ENCODE data around the gene RBM25.
"Not testable (repeated sequence)": the region's sequence is repeated elsewhere in the genome, so short reads cannot be mapped to it uniquely, and the experiment has no call there.

The RBM25 gene
- 212 to 274 (median 217) reads per million in 4 experiments for total RNA-seq

DNA sequence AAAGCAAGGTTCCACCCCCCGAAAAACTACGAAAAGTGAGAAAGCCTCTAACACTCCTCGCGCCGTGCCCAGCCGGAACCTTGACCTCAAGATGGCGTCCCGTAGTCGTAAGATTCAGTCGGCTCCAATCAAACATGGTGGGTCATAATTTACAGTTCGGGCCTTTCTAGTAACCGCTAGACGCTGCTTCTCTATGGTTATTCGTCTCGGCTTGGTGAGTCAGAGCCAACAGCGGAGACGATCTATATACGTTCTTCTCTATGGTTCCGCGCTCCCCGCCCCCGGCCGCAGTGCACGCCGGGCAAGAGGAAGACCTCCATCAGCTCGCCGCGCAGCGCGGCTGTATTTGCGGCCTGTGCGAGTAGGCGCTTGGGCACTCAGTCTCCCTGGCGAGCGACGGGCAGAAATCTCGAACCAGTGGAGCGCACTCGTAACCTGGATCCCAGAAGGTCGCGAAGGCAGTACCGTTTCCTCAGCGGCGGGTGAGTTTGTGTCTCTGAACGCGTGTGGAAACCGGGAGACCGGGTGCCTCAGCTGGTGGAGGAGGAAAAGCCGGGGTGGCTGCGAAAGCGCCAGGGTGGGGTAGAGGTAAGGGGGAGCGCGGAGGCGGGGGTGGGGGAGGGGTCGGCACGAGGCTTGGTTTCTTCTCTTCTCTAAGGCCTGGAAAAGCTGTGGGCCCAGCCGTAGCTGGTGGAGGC is at the start of gene RBM25:
RBM25 (plus strand) TSS at position 311 of the 698 bp plus-strand sequence. CDS start 13,108 bp downstream, outside the sequence.
- DNase-seq = peak; percentile 86

DNA sequence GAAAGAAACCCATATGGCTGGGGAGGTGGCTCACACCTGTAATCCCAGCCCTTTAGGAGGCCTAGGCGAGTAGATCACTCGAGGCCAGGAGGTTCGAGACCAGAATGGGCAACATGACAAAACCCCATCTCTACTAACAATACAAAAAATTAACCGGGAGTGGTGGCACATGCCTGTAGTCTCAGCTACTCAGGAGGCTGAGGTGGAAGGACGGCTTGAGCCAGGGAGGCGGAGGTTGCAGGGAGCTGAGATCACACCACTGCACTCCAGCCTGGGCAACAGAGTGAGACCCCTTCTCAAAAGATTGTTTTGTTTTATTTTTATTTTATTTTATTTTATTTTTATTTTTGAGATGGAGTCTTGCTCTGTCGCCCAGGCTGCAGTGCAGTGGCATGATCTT is 47.1 kb upstream of the RBM25 start:
- DNase-seq = not testable (repeated sequence)

DNA sequence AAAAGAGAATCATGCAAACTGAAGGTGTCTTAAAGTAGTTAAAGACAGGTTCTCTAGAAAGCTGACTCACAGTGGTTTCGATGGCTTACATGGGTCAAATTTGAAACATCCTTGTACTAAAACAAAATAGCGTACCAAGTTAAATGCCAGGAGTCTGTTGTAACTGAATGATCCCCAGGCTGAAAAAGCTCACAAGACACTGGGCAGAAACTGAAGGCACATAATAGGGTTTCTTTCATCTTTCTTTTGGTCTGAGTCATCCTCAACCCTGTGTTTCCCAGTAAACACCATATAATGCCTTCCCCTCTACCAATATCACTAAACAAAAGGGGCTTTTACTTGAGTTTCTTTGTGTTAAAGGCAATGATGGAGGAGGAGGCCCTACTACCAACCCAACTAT is 44.2 kb upstream of the RBM25 start:
- DNase-seq = no peak

DNA sequence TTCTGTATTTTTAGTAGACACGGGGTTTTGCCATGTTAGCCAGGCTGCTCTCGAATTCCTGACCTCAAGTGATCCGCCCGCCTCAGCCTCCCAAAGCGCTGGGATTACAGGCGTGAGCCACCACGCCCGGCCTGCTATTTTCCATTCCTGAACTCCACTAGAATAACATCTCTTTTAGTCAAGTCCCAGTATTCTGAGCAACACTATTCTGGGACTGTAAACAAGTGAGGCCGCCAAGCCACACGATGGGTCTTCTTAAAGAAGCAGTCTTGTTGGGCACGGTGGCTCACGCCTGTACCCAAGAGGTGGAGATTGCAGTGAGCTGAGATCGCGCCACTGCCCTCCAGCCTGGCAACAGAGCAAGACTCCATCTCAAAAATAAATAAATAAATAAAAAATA is 42.8 kb upstream of the RBM25 start:
- not testable (repeated sequence) for DNase-seq

DNA sequence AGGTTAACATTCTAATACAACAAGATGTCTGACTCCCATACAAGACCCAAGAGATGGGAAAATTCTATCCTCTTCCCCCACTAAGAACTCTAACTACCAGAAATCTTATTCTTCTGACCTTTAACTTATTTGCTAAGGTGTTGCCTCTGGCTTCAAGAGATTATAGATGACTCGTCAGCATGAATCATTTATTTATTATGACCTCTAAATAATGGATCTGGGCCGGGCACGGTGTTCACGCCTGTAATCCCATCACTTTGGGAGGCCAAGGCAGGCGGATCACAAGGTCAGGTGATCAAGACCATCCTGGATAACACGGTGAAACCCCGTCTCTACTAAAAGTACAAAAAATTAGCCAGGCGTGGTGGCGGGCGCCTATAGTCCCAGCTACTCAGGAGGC is 42.3 kb upstream of the RBM25 start:
- DNase-seq = not testable (repeated sequence)

DNA sequence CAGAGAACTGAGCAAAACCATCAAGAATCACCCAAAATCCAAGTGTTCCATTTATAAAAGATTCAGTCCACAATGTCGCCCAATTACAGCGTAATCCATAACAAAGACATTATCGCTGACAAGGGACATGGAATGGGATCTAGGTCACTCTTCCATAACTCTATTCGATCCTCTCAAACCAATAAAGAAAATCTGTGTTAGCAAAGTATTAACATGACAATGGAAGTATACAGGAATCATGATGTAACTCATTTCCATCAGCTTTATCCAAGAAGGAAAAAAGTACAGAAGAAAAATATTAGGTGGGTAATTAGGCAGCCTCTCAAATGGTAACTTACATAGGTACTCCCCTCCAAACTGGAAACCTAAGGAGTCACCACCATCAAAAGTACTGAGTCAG is 36.3 kb upstream of the RBM25 start:
- no peak for DNase-seq

DNA sequence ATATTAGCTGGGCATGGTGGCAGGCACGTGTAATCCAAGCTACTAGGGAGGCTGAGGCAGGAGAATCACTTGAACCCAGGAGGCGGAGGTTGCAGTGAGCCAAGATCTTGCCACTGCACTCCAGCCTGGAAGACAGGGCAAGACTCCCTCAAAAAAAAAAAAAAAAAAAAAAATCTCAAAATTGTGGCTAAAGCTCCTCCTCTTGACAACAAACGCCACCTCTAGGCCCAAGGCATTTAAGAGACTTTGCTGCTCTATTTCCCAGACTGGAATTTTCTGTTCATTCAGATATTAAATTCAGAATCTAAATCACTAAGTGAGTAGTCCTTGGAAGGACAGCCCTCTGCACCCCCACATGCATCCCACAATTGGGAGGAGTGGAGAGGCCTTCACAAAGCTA is 32.8 kb upstream of the RBM25 start:
- DNase-seq = no peak

DNA sequence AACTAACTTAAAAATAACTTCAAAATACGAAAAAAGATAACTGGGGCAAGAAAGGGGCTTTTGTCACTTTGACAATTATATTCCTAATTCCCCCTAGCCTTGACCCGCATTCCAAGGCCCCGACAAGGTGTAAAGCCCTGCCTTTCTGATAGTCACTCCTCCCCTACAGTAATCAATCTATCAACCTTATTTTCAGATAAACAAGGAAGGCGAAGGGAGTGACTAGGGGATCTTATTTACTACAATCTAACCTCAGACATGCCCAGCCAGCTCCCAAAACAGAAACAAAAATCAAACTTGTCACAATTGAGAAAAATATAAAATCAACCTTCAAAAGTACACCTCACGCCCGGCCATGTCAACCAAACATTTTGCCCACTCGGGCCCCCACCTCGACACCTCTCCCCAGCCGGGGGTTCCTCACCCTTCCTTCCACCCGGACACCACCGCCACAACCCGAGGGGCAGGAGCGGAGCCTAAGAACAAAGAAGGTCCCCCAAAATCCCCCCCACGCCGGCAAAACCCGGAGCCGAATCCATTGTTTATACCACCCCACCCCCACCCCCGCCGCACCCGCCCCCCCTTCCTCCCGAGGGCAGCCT is 32.0 kb upstream of the RBM25 start:
- DNase-seq = no peak

DNA sequence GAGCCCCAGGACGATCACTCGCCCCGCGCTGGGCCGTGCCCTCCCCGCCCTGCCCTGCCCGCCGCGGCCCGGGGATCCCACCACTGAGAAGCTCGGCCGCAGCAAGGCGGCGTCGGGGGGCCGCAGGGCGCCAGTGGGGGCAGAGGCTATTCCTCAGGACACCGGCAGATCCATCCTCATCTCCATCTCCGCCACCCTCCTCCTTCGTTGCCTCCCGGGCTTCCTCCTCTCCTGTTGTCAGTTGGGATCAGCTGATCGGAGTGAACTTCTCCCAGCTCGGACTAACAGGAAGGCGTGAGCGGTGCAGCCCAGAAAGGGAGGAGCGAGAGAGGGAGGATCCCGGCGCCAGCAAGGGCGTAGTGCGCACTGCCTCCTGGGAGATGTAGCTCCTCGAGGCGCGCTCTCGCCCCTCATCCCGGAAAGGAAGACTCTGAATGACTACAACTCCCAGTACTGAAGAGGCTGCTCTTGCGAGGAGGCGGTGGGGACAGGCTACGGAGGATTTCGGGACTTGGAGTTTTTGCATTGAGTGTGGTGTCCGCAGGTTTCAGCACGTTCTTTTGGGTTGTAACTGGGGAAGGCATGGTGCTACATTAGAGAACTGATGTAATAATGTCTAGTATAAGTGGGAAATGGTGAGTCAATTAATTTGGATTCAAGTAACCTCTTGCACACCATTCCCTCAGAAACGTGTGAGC is 31.3 kb upstream of the RBM25 start, which contains the start of gene ZFYVE1:
ZFYVE1 (minus strand) TSS at position 262 of the 698 bp plus-strand sequence. CDS start 2,598 bp downstream, outside the sequence.
- peak; percentile 79 for DNase-seq

DNA sequence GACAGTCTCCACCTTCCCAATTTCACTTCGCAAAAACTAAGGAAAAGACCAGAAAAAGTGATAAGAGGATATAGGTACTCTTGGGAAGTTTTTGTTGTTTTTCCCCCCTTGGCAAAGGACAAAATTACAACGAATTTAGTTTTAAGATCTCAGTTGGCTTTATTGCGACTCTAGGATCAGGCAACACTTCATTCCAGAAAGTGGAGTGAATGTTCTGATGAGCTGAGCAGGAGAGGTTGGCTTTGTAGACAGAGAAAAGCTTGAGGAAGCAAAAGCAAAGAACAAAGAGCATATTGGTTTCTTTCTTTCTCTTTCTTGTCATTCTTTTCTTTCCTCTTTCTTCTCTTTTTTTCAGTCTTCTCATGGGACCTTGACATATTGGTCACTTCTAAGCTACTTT is 30.8 kb upstream of the RBM25 start:
- DNase-seq = no peak

DNA sequence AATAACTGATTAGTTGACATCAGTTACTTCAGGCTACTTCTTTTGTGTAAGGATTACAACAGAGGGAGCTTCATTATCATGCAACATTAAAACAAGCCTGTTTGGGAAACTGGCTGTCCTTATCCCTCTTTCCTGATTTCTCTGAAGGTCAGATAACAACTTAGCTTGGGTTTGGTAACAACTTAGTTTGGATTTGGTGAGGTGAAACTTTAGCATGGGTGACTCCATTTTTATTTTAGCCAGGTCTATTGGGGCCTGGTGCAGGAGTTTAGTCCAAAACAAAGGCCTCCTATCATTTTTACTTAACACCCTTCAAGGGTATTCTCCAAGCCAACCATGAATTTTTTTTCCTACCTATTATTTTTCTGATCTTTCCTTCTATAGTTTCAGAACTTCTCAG is 30.4 kb upstream of the RBM25 start:
- DNase-seq = no peak

DNA sequence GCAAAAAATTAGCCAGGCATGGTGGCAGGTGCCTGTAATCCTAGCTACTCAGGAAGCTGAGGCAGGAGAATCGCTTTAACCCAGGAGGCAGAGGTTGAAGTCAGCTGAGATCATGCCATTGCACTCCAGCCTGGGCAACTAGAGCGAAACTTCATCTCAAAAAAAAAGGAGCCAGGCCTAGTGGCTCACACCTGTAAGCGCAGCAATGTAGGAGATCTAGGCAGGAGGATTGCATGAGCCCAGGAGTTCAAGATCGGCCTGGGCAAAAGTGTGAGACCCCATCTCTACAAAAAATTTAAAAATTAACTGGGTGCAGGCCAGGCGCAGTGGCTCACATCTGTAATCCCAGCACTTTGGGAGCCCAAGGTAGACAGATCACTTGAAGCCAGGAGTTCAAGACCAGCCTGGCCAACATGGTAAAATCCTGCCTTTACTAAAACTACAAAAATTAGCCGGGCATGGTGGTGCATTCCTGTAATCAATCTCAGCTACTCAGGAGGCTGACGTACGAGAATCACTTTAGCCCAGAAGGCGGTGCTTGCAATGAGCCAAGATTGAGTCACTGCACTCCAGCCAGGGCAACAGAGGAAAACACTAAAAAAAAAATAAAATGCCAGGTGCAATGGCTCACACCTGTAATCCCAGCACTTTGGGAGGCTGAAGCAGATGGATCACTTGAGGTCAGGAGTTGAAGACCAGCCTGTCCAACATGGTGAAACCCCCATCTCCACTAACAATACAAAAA is 21.5 kb upstream of the RBM25 start:
- not testable (repeated sequence) for DNase-seq

DNA sequence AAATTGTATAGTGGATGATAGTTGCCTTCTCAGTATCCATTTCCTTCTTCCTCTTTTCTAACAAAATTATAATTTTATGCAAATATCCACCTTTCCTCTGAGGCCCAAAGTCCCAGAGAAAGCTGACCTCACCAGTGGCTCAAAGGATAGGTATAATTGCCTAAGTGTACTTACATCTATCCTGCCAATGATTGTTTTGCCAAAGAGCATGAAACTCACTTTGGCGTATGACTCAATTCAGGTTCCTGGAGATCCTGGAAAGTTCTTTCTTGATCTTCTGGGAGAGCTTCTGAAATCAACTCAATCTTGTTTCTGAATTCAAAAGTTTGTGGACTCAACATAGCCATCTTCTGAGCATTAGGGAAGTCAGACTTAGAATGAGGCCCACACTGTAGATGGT is 10.5 kb upstream of the RBM25 start:
- DNase-seq = no peak

DNA sequence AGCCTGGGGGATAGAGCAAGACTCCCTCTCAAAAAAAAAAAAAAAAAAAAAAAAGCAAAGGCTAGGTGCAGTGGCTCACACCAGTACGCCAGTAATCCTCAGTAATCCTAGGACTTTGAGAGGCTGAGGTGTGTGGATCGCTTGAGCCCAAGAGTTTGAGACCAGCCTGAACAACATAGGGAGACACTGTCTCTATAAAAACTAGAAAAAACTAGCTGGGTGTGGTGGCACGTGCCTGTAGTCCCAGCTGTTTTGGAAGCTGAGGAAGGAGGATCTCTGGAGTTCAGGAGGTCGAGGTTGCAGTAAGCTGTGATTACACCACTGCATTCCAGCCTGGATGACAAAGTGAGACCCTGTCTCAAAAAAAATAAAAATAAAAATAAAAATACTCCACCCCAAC is 8.9 kb upstream of the RBM25 start:
- DNase-seq = no peak

DNA sequence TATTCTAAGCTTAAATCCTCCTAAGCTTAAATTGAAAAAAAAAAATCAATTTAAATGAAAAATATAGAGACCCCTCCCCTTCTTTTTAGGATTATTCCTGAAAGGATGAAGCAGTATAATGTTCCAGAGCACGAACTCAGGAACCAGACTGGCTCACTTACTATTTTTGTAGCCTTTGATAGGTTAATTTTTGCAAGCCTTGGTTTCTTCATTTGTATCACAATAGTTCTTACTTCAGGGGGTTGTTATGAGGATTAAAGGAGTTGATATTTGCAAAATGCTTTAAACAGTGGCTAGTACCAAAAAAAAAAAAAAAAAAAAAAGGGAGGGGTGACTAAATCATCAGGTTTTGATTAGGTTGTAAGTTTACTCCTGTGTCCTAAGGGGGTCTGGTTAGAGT is 3.1 kb upstream of the RBM25 start:
- DNase-seq = no peak

DNA sequence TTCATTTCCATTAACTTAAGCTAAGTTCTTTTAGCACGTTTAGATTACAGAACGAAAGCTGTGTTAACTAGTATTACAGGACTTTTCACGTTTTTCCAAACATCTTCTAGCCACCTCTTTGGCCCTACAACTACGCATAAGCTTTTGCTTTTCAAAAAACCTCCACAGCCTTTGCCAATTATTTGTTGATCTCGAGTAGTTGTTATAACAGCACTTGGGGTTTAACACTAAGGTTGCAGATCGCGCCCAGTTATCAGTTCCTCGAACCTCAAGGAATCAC is 450 bp upstream of the RBM25 start:
- no peak for DNase-seq

DNA sequence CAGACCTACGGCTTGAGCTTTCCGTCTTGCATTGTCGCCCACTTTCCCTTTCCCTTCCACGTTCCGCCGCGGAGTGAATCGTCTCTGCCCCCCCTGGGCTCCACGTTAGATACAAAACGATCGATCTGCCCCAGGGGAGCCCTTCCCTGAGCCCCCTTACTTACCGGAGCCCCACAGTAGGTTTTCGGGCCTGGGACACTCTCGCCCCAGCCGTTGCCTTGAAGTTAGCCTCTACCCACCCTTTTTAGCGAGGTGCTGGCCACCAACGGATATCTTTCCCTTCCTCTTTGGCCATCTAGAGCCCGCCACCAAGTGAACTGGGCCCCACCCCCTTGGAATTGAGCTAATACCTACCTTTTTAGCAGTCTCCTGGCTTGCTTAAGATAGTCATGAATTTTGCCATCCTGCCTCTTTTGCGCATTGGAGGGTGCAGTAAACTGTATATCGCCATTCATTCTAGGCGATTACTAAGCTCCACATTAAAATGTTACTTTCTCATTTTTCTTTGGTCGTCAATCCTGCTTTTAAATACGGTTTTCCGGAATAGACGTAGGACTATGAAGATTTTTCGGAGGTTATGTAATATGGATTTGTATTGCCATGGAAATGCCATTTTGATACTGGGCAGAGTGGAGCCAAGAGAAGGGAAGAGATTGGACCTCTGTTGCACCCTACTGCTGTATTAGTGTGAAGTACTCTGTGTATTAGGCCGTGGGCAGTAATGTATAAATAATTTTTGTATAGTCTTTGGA is 764 bp downstream of the RBM25 start:
- no peak for DNase-seq

DNA sequence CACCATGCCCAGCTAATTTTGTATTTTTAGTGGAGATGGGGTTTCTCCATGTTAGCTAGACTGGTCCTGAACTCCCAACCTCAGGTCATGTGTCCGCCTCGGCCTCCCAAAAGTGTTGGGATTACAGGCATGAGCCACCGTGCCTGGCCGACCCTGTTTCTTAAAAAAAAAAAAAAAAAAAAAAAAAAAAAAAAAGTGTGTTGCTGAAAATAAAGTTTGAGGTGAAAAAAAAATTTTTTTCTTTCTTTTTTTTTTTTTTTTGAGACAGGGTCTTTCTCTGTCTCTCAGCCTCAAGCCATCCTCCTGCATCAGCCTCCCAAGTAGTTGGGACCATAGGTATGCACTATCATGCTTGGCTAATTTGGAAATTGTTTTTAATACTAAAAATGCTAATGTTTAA is 11.3 kb downstream of the RBM25 start:
- no peak for DNase-seq

DNA sequence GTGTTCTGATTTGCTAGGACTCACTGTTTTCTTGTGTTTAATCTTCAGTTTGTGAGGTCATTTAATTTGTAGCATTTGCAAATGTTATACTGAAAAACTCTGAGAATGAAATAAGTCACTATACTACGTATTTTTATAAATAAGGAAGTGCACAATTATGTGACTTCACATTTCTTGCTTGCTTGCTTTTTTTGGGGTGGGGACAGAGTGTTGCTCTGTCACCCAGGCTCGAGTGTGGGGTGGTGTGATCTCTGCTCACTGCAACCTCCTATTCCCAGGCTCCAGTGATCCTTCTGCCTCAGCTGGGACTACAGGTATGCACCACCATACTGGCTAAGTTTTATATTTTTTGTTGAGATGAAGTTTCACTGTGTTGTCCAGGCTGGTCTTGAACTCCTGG is 32.7 kb downstream of the RBM25 start:
- DNase-seq = no peak

DNA sequence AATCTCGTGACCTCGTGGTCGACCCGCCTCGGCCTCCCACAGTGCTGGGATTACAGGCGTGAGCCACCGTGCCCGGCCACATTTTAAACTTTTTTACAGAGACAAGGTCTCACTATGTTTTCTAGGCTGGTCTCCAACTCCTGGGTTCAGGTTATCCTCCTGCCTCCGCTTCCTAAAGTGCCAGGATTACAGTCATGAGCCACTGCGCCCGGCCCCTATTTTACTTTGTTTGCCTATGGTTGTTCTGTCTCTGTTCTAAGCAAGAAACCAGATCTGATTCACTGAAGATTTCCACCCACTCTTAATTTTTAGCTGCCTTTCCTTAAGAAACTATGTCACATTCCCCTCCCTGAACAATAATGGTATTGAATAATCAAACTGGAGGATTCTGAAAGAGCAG is 39.1 kb downstream of the RBM25 start:
- no peak for DNase-seq

DNA sequence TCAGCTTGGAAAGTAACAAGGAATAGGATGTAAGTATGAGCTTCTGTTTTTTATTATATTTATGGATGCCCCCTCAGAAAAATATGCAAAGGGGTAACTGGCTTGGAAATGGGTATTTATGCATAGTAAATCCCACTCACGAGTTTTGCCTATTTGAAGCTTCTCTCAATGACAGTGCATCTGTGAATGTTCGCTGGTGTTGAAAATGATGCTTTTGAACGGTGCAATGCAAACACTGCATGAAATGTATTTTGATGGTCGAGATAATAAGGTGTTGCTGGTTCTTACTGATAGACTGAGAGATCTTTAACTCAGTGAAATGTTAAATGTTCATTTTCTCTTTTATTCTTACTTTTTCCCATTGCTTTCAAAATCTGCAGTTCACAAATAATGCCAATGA is 42.0 kb downstream of the RBM25 start:
- no peak for DNase-seq

DNA sequence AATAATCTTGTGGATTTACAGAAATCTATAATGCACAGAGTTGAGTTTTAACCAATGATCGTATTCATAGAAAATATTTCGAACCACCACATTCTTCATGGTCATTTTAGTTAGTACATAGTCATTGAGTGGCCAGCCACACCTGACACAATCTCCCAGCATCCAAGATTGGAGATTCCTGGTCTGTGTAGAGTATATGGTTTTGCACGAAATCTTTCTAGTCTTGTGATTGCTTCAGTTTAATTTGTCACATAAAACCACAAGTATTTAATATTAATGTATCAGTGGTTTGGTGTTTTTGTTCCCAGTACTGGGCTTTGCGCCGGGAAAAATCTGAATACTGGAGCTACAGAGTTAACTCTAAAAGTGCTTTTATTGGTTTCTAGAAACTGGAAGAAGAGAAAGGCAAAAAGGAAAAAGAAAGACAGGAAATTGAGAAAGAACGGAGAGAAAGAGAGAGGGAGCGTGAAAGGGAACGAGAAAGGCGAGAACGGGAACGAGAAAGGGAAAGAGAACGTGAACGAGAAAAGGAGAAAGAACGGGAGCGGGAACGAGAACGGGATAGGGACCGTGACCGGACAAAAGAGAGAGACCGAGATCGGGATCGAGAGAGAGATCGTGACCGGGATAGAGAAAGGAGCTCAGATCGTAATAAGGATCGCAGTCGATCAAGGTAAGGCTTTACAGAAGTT is 44.6 kb downstream of the RBM25 start:
- no peak for DNase-seq
